GM23338 (cell line): ENCODE measurements around the gene HOXB4. TPM values are rescaled to one million over a fixed set of nuclear protein-coding genes. Genes with fewer than 3 reads are reported as not detected.

Experiments
- ATAC-seq: fragments of 200-7000 bp; cut with Tn5 transposase; 3 replicates; pipeline ENCODE4 v1.9.1; 2020
- DNase-seq: peaks from one replicate; pipeline ENCODE4 v3.0.0-alpha.2; 2015; ENCODE audit warnings: low spot score
- H2AFZ ChIP-seq: fragments of 200-600 bp; sonication (generic); 2 replicates; pipeline ENCODE4 v1.8.0; 2016; ENCODE audit warnings: antibody characterized with exemption, mild to moderate bottlenecking, moderate library complexity
- H3F3A ChIP-seq: fragments of 200-600 bp; sonication (generic); replicated peaks from 2 replicates; pipeline ENCODE4 v1.8.0; 2017; ENCODE audit warnings: antibody characterized with exemption, mixed run types, low read depth
- H3K27ac ChIP-seq: fragments of 200-600 bp; sonication (generic); 2 replicates; pipeline ENCODE4 v1.6.1; 2016; ENCODE audit warnings: low read depth
- H3K27me3 ChIP-seq: fragments of 200-600 bp; sonication (generic); 2 replicates; pipeline ENCODE4 v1.8.0; 2016; ENCODE audit warnings: mild to moderate bottlenecking, mixed run types, moderate library complexity; ENCODE audit not compliant: insufficient read depth
- H3K36me3 ChIP-seq: fragments of 200-600 bp; sonication (generic); 2 replicates; pipeline ENCODE4 v1.8.0; 2016; ENCODE audit warnings: mild to moderate bottlenecking; ENCODE audit not compliant: insufficient read depth
- H3K4me1 ChIP-seq: fragments of 200-600 bp; sonication (generic); 2 replicates; pipeline ENCODE4 v1.8.0; 2016; ENCODE audit warnings: mild to moderate bottlenecking, moderate library complexity; ENCODE audit not compliant: insufficient read depth
- H3K4me2 ChIP-seq: fragments of 200-600 bp; sonication (generic); 2 replicates; pipeline ENCODE4 v1.7.1; 2017; ENCODE audit warnings: mixed run types
- H3K4me3 ChIP-seq: fragments of 200-600 bp; sonication (generic); 2 replicates; pipeline ENCODE4 v1.6.1; 2016; ENCODE audit warnings: mixed run types
- H3K79me2 ChIP-seq: fragments of 200-600 bp; sonication (generic); replicated peaks from 2 replicates; pipeline ENCODE4 v1.8.0; 2017; ENCODE audit warnings: mild to moderate bottlenecking; ENCODE audit not compliant: insufficient read depth
- H3K9me2 ChIP-seq: fragments of 200-600 bp; sonication (generic); 2 replicates; pipeline ENCODE4 v1.8.0; 2017; ENCODE audit not compliant: insufficient read depth
- H4K20me1 ChIP-seq: fragments of 200-600 bp; sonication (generic); replicated peaks from 2 replicates; pipeline ENCODE4 v1.8.0; 2017; ENCODE audit warnings: mild to moderate bottlenecking; ENCODE audit not compliant: insufficient read depth
- H3K27ac Mint-ChIP-seq: 2 replicates; pipeline ENCODE4 v1.8.0; 2020; ENCODE audit warnings: inconsistent platforms, mild to moderate bottlenecking, moderate library complexity, mixed read lengths
- H3K27me3 Mint-ChIP-seq: 3 replicates; pipeline ENCODE4 v1.8.0; 2022; ENCODE audit warnings: low read depth, mild to moderate bottlenecking, moderate library complexity, mixed read lengths, inconsistent platforms; ENCODE audit not compliant: insufficient read depth, poor library complexity
- H3K36me3 Mint-ChIP-seq: 3 replicates; pipeline ENCODE4 v1.8.0; 2021; ENCODE audit warnings: low read depth, mild to moderate bottlenecking, inconsistent platforms, moderate library complexity, mixed read lengths
- H3K4me1 Mint-ChIP-seq: 3 replicates; pipeline ENCODE4 v1.8.0; 2020; ENCODE audit warnings: mild to moderate bottlenecking, inconsistent platforms, mixed read lengths
- H3K4me3 Mint-ChIP-seq: 3 replicates; pipeline ENCODE4 v1.8.0; 2021; ENCODE audit warnings: moderate library complexity, mild to moderate bottlenecking, inconsistent platforms, mixed read lengths
- H3K9me3 Mint-ChIP-seq: 3 replicates; pipeline ENCODE4 v1.8.0; 2020; ENCODE audit warnings: moderate library complexity, mild to moderate bottlenecking, inconsistent platforms, mixed read lengths
- CREB1 ChIP-seq: fragments of 250-450 bp; sonication (Bioruptor Pico); IDR thresholded peaks from 2 replicates; pipeline ENCODE4 v1.5.0; 2020; ENCODE audit warnings: low read depth, mild to moderate bottlenecking, moderate library complexity
- CTCF ChIP-seq, 2 experiments: fragments of 200-600 bp in 1 of 2; sonication (generic) in 1 of 2; conservative IDR thresholded peaks; 2 replicates each; pipeline versions ENCODE4 v1.5.1 to v1.6.1; 2016 to 2017; ENCODE audit warnings: antibody characterized with exemption in 2 of 2, low read depth in 2 of 2, mild to moderate bottlenecking in 2 of 2, moderate library complexity in 1 of 2
- EZH2 ChIP-seq: fragments of 200-600 bp; sonication (generic); IDR thresholded peaks from one replicate; pipeline ENCODE4 v1.8.0; 2017; ENCODE audit warnings: antibody characterized with exemption, mild to moderate bottlenecking, low read depth; ENCODE audit not compliant: unreplicated experiment
- EZH2phosphoT487 ChIP-seq: fragments of 200-600 bp; sonication (generic); IDR thresholded peaks from one replicate; pipeline ENCODE4 v1.8.1; 2018; ENCODE audit warnings: antibody characterized with exemption; ENCODE audit not compliant: unreplicated experiment
- JUNB ChIP-seq: IDR thresholded peaks from one replicate; pipeline ENCODE4 v1.6.1; 2016; ENCODE audit warnings: antibody characterized with exemption; ENCODE audit not compliant: unreplicated experiment
- NANOG ChIP-seq: IDR thresholded peaks from 2 replicates; pipeline ENCODE4 v1.6.1; 2016; ENCODE audit warnings: antibody characterized with exemption, borderline replicate concordance
- POLR2AphosphoS5 ChIP-seq: IDR thresholded peaks from 2 replicates; pipeline ENCODE4 v1.6.1; 2016; ENCODE audit warnings: antibody characterized with exemption, low read depth
- STAT1 ChIP-seq: IDR thresholded peaks from one replicate; pipeline ENCODE4 v1.6.1; 2016; ENCODE audit warnings: antibody characterized with exemption; ENCODE audit not compliant: unreplicated experiment
- polyA plus RNA-seq: library from polyadenylated mRNA; unstranded; fragments of >200 nt; fragmentation: Nextera tagmentation; extraction: Ambion mirVana; gene quantifications from 2 replicates; pipeline ENCODE4 v1.2.1, GENCODE V29; 2016
- total RNA-seq: library from RNA; depleted of rRNA; stranded (reverse); fragments of >200 nt; shearing (Covaris generic); gene quantifications from 2 replicates; pipeline ENCODE4 v1.2.3, GENCODE V29; 2014
- TF ChIP-seq, protein P1 (sequence below): IDR thresholded peaks from 2 replicates; pipeline ENCODE4 v1.6.1; 2016; ENCODE audit warnings: antibody characterized with exemption
- TF ChIP-seq, protein P2 (sequence below): IDR thresholded peaks from one replicate; pipeline ENCODE4 v1.6.1; 2018; ENCODE audit warnings: antibody characterized with exemption; ENCODE audit not compliant: unreplicated experiment

Gene HOXB4
- total and polyA plus RNA-seq, 2 experiments from 2014 or later: not detected

GRCh38 chr17:48619826-48620449 lies 41.8 kb upstream of the HOXB4 start:
- peaks cover 3% of the 10 kb centered on the region; the same call in 2 of the 3 replicates for H3K36me3 Mint-ChIP-seq
- Histone ChIP-seq H3K4me2 (peak overlapping the region; percentile 69), H2AFZ (0 out of 2 replicates have a peak overlapping the region, but pooled peaks have one; percentile 52), H3K4me1 (peaks cover 30% of the 10 kb centered on the region), H3K4me3 (peak overlapping the region; percentile 33; the same call in 1 of the 2 replicates), H3K27me3 (peaks cover 100% of the 10 kb centered on the region), H3K79me2 (no peaks in the 10 kb centered on the region), H3K9me2 (no peaks in the 10 kb centered on the region), H3K36me3 (no peaks in the 10 kb centered on the region), H3K27ac (no peak overlapping the region), H4K20me1 (peaks cover 64% of the 10 kb centered on the region), H3F3A (peaks cover 48% of the 10 kb centered on the region)
- H3K4me1 Mint-ChIP-seq: peaks cover 18% of the 10 kb centered on the region
- peaks cover 99% of the 10 kb centered on the region for H3K27me3 Mint-ChIP-seq
- peak overlapping the region; percentile 47; the same call in 2 of the 3 replicates for H3K4me3 Mint-ChIP-seq
- DNase-seq (peak; percentile 53), ATAC-seq (peak; percentile 9; the same call in 2 of the 3 replicates)
- H3K27ac Mint-ChIP-seq: no peak overlapping the region
- TF ChIP-seq, protein P1, sequence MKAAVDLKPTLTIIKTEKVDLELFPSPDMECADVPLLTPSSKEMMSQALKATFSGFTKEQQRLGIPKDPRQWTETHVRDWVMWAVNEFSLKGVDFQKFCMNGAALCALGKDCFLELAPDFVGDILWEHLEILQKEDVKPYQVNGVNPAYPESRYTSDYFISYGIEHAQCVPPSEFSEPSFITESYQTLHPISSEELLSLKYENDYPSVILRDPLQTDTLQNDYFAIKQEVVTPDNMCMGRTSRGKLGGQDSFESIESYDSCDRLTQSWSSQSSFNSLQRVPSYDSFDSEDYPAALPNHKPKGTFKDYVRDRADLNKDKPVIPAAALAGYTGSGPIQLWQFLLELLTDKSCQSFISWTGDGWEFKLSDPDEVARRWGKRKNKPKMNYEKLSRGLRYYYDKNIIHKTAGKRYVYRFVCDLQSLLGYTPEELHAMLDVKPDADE: no peak
- peak; percentile 97 for TF ChIP-seq EZH2
- no peak for TF ChIP-seq CREB1 (CRISPR knock-in tag)
- no peak for TF ChIP-seq JUNB
- peaks cover 9% of the 10 kb centered on the region; the same call in 2 of the 3 replicates for H3K9me3 Mint-ChIP-seq

- H3K27me3 Mint-ChIP-seq: peaks cover 100% of the 10 kb centered on the region
- H3K9me3 Mint-ChIP-seq: peaks cover 10% of the 10 kb centered on the region; the same call in 2 of the 3 replicates
- peak; percentile 85 for DNase-seq
- peak overlapping the region; percentile 51; the same call in 2 of the 3 replicates for H3K4me3 Mint-ChIP-seq
- H3K27ac Mint-ChIP-seq: no peak overlapping the region
- peaks cover 31% of the 10 kb centered on the region for H3K4me1 ChIP-seq
- H3K9me2 ChIP-seq: no peaks in the 10 kb centered on the region
- H4K20me1 ChIP-seq: peaks cover 65% of the 10 kb centered on the region
- ATAC-seq: peak; percentile 52
- peak overlapping the region; percentile 69 for H3K4me2 ChIP-seq
- H3K4me3 ChIP-seq: 0 out of 2 replicates have a peak overlapping the region, but pooled peaks have one; percentile 33
- no peaks in the 10 kb centered on the region for H3K36me3 ChIP-seq
- peaks cover 23% of the 10 kb centered on the region for H3K4me1 Mint-ChIP-seq
- no peak overlapping the region for H2AFZ ChIP-seq
- H3F3A ChIP-seq: peaks cover 42% of the 10 kb centered on the region
- no peaks in the 10 kb centered on the region for H3K79me2 ChIP-seq
- H3K36me3 Mint-ChIP-seq: peaks cover 3% of the 10 kb centered on the region; the same call in 1 of the 3 replicates
- H3K27me3 ChIP-seq: peaks cover 100% of the 10 kb centered on the region
- no peak overlapping the region for H3K27ac ChIP-seq
- TF ChIP-seq EZH2phosphoT487 (no peak), NANOG (no peak), EZH2 (peak; percentile 96), STAT1 (no peak), POLR2AphosphoS5 (no peak), CTCF (conservative IDR thresholded peaks at IDR 0.05; ENCODE audit: low read depth in 2 of 2) (peak; percentile 86 to 97)
- TF ChIP-seq, protein P2, sequence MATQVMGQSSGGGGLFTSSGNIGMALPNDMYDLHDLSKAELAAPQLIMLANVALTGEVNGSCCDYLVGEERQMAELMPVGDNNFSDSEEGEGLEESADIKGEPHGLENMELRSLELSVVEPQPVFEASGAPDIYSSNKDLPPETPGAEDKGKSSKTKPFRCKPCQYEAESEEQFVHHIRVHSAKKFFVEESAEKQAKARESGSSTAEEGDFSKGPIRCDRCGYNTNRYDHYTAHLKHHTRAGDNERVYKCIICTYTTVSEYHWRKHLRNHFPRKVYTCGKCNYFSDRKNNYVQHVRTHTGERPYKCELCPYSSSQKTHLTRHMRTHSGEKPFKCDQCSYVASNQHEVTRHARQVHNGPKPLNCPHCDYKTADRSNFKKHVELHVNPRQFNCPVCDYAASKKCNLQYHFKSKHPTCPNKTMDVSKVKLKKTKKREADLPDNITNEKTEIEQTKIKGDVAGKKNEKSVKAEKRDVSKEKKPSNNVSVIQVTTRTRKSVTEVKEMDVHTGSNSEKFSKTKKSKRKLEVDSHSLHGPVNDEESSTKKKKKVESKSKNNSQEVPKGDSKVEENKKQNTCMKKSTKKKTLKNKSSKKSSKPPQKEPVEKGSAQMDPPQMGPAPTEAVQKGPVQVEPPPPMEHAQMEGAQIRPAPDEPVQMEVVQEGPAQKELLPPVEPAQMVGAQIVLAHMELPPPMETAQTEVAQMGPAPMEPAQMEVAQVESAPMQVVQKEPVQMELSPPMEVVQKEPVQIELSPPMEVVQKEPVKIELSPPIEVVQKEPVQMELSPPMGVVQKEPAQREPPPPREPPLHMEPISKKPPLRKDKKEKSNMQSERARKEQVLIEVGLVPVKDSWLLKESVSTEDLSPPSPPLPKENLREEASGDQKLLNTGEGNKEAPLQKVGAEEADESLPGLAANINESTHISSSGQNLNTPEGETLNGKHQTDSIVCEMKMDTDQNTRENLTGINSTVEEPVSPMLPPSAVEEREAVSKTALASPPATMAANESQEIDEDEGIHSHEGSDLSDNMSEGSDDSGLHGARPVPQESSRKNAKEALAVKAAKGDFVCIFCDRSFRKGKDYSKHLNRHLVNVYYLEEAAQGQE: no peak
These were observed 40.2 kb upstream of the HOXB4 start for GRCh38 chr17:48618256-48618896.
